ENCODE data around the gene GRPEL1. TPM values are rescaled to one million over a fixed set of nuclear protein-coding genes. Genes with fewer than 3 reads are reported as not detected.

The GRPEL1 gene
- total and polyA plus RNA-seq, 9 of the 15 experiments (the other 6 are each of a cell fraction or from before 2014, with no cell fraction given): 43.4 to 192 (median 86.6) TPM

DNA sequence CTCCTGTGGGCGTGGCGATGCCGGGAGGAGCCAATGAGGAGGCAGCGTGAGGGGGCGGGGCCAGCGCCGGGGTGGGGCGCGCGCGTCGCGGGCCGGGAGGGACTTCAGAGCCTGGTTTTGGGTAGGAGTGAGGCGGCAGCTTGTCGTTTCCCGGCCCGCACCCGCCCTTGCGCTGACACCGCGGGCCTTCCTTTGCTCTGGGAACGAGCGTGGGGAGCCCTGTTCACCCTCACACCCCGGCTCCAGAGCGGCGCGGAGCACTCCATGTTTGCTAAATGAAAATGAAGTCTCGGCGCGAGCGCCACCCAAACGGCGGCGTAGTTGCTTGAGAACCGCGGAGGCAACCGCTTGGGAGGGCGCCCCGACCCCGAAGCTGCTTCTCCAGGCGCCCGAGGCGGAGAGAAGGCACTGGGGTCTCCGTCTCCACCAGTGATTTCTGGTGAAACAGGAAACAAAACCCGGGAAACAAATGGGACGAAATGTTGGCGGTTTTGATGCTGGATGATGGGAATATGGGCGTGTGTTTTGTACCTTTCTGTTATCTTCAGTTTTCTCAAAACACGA lies 497 bp upstream of the GRPEL1 start (continued):
- TF ChIP-seq ZNF431 (CRISPR knock-in tag; IDR thresholded peaks at IDR 0.05) (0 out of 2 replicates have a peak, but pooled peaks have one; percentile 24), E2F3 (CRISPR knock-in tag; IDR thresholded peaks at IDR 0.05) (no peak), MECOM (CRISPR knock-in tag; IDR thresholded peaks at IDR 0.05) (no peak), KAT7 (CRISPR knock-in tag; IDR thresholded peaks at IDR 0.05; ENCODE audit: borderline replicate concordance) (peak; percentile 52; the same call in 1 of the 2 replicates), SIN3A (IDR thresholded peaks at IDR 0.05; ENCODE audit: borderline replicate concordance in 2 of 2, control insufficient read depth in 1 of 2, low read depth in 2 of 2, low read length in 2 of 2) (peak; percentile 15 to 28; a peak in 1 of 4 replicates), POLR2AphosphoS5 (IDR thresholded peaks at IDR 0.05; ENCODE audit: control insufficient read depth, insufficient read depth, low read depth, low read length) (peak; percentile 20; the same call in 1 of the 2 replicates), EGR1 (conservative IDR thresholded peaks at IDR 0.05) (peak; percentile 53; the same call in 1 of the 2 replicates), TBL1XR1 (IDR thresholded peaks at IDR 0.05; ENCODE audit: low read length in 2 of 2) (no peak; a peak in 1 of 4 replicates), ZNF217 (CRISPR knock-in tag; IDR thresholded peaks at IDR 0.05) (no peak), TBP (optimal IDR thresholded peaks at IDR 0.05; ENCODE audit: low read depth, low read length) (peak; percentile 49), KDM2B (CRISPR knock-in tag; IDR thresholded peaks at IDR 0.05) (peak; percentile 86; the same call in 1 of the 2 replicates), NR2C2 (CRISPR knock-in tag; IDR thresholded peaks at IDR 0.05) (no peak), NR2C2 (tag; IDR thresholded peaks at IDR 0.05) (peak; percentile 95), PHB (CRISPR knock-in tag; IDR thresholded peaks at IDR 0.05) (0 out of 2 replicates have a peak, but pooled peaks have one; percentile 65), ZSCAN32 (CRISPR knock-in tag; IDR thresholded peaks at IDR 0.05) (no peak)
- TF ChIP-seq, protein P1, sequence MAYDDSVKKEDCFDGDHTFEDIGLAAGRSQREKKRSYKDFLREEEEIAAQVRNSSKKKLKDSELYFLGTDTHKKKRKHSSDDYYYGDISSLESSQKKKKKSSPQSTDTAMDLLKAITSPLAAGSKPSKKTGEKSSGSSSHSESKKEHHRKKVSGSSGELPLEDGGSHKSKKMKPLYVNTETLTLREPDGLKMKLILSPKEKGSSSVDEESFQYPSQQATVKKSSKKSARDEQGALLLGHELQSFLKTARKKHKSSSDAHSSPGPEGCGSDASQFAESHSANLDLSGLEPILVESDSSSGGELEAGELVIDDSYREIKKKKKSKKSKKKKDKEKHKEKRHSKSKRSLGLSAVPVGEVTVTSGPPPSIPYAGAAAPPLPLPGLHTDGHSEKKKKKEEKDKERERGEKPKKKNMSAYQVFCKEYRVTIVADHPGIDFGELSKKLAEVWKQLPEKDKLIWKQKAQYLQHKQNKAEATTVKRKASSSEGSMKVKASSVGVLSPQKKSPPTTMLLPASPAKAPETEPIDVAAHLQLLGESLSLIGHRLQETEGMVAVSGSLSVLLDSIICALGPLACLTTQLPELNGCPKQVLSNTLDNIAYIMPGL (CRISPR knock-in tag; IDR thresholded peaks at IDR 0.05): 0 out of 2 replicates have a peak, but pooled peaks have one; percentile 6
- TF ChIP-seq, protein P2, sequence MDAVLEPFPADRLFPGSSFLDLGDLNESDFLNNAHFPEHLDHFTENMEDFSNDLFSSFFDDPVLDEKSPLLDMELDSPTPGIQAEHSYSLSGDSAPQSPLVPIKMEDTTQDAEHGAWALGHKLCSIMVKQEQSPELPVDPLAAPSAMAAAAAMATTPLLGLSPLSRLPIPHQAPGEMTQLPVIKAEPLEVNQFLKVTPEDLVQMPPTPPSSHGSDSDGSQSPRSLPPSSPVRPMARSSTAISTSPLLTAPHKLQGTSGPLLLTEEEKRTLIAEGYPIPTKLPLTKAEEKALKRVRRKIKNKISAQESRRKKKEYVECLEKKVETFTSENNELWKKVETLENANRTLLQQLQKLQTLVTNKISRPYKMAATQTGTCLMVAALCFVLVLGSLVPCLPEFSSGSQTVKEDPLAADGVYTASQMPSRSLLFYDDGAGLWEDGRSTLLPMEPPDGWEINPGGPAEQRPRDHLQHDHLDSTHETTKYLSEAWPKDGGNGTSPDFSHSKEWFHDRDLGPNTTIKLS (IDR thresholded peaks at IDR 0.05; ENCODE audit: borderline replicate concordance, low read depth): no peak
- TF ChIP-seq, protein P3, sequence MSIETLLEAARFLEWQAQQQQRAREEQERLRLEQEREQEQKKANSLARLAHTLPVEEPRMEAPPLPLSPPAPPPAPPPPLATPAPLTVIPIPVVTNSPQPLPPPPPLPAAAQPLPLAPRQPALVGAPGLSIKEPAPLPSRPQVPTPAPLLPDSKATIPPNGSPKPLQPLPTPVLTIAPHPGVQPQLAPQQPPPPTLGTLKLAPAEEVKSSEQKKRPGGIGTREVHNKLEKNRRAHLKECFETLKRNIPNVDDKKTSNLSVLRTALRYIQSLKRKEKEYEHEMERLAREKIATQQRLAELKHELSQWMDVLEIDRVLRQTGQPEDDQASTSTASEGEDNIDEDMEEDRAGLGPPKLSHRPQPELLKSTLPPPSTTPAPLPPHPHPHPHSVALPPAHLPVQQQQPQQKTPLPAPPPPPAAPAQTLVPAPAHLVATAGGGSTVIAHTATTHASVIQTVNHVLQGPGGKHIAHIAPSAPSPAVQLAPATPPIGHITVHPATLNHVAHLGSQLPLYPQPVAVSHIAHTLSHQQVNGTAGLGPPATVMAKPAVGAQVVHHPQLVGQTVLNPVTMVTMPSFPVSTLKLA (conservative IDR thresholded peaks at IDR 0.05): peak in 1 of 2 experiments; percentile 4; a peak in 1 of 4 replicates
- TF ChIP-seq, protein P4, sequence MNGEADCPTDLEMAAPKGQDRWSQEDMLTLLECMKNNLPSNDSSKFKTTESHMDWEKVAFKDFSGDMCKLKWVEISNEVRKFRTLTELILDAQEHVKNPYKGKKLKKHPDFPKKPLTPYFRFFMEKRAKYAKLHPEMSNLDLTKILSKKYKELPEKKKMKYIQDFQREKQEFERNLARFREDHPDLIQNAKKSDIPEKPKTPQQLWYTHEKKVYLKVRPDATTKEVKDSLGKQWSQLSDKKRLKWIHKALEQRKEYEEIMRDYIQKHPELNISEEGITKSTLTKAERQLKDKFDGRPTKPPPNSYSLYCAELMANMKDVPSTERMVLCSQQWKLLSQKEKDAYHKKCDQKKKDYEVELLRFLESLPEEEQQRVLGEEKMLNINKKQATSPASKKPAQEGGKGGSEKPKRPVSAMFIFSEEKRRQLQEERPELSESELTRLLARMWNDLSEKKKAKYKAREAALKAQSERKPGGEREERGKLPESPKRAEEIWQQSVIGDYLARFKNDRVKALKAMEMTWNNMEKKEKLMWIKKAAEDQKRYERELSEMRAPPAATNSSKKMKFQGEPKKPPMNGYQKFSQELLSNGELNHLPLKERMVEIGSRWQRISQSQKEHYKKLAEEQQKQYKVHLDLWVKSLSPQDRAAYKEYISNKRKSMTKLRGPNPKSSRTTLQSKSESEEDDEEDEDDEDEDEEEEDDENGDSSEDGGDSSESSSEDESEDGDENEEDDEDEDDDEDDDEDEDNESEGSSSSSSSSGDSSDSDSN (IDR thresholded peaks at IDR 0.05; ENCODE audit: borderline replicate concordance in 1 of 2, low read depth in 2 of 2, low read length in 2 of 2): peak; percentile 77 to 86; a peak in 3 of 4 replicates

Measured in K562 (cell line).